Stimulated activated CD4-positive, alpha-beta T cell treated with anti-CD3 and anti-CD28 coated beads, TNF-alpha, amount 100 ng/mL, for 4 hours (primary cell): ENCODE measurements around the gene ITGB2.

ENCODE experiments used
- DNase-seq, 3 experiments: peaks; one replicate each; pipeline ENCODE4 v3.0.0-alpha.2; 2020; ENCODE audit warnings: low read depth in 3 of 3

ITGB2 gene

DNA sequence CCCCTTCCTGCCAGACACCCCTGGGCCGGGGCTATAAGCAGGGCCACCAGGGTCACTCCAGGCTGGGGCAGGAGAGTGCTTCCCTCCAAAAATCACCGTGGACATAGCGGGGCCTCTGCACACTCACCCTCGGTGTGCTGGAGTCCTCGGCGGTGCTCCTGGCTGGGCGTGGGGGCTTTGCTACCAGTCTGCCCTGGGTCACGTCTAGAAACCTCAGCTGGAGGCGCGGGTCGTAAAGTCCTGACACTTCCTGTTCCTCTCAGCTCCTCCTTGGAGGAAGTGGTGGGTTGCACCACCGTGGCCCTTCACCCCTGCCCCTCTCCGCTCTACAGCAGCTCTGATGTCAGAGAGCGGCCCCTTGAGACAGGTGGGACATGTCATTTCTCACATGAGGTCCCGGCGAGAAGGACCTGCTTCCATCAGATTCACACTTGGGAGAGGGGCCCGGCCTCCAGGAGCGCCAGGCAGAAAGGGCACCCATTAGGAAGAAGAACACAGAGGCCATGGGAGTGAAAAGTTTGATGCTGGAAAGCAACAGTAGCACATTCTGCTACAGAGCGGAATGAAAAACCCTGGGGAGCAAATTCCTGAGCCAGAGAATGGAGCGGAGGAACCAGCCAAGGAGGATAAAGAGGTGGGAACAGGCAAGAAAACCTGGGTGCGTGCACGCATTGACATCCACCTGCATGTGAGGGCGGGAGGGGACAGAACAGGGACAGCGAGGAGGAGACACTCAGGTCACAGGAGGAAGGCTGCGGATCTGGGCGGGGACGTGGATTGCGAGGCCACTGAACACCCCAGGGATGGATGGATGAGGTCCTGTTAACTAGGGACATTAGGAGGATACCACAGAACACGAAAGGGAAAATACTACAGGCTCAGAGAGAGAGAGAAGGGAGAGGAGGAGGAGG, at the start of gene ITGB2:
ITGB2 (minus strand) TSS at position 206 of the 911 bp plus-strand sequence. CDS start 10,117 bp downstream, outside the sequence.
- peak in 1 of 3 experiments; percentile 32 for DNase-seq

- DNase-seq = no peak
Observed at GRCh38 chr21:44969931-44970755, 49.4 kb upstream of the ITGB2 start.

- DNase-seq = no peak
Observed at GRCh38 chr21:44969066-44969670, 48.5 kb upstream of the ITGB2 start.

DNA sequence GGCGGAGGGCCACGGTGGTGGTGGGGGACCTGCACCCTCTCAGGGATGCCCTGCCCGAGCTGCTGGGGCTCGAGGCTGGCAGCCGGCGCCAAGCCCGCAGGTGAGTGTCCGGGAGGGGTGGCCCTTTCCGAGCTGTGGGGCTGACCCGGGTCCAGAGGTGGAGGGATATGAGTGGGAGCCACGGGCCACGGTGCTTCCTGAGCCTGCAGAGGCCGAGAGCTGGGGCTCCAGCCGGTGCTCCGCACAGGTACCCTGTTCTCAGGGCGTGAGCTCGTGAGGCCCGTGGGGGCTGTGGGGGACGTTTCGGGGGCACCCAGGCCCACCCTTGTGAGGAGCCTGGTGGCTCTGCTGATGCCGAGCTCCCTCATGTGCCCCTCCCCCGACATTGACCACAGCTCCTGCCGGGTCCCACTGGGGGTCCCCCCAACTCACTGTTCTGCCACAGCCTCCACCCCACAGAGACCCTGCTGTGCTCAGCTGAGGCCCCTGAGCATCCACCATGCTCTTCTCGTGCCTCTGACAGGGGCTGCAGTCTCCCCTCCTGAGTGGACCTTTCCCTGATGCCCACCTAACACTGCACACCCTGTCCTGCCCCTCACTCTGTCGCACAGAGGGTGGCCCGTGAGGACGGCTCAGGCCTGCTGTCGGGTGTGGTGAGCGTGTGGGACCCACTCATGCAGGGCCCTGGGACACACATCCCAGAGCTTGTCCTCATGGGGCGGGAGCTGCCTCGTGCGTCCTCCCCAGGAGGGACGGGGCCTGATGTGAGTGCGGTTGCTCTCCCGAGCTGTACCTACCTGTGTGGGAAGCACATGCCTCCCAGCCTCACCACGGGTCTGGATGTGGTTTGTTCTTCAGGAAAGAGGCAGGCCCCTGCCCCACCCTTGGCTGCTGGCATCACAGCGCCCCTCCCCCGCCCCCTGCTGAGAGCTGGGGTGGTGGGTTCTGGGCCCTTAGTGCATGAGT, 46.7 kb upstream of the ITGB2 start:
- no peak for DNase-seq

GRCh38 chr21:44966135-44967081, 45.7 kb upstream of the ITGB2 start:
- no peak for DNase-seq

- peak in 1 of 3 experiments; percentile 4 for DNase-seq
Observed at GRCh38 chr21:44965251-44966022, 44.7 kb upstream of the ITGB2 start.

- no peak for DNase-seq
Observed at GRCh38 chr21:44964381-44964780, 43.7 kb upstream of the ITGB2 start.

- DNase-seq = no peak
Observed at GRCh38 chr21:44962403-44962966, 41.8 kb upstream of the ITGB2 start.

DNA sequence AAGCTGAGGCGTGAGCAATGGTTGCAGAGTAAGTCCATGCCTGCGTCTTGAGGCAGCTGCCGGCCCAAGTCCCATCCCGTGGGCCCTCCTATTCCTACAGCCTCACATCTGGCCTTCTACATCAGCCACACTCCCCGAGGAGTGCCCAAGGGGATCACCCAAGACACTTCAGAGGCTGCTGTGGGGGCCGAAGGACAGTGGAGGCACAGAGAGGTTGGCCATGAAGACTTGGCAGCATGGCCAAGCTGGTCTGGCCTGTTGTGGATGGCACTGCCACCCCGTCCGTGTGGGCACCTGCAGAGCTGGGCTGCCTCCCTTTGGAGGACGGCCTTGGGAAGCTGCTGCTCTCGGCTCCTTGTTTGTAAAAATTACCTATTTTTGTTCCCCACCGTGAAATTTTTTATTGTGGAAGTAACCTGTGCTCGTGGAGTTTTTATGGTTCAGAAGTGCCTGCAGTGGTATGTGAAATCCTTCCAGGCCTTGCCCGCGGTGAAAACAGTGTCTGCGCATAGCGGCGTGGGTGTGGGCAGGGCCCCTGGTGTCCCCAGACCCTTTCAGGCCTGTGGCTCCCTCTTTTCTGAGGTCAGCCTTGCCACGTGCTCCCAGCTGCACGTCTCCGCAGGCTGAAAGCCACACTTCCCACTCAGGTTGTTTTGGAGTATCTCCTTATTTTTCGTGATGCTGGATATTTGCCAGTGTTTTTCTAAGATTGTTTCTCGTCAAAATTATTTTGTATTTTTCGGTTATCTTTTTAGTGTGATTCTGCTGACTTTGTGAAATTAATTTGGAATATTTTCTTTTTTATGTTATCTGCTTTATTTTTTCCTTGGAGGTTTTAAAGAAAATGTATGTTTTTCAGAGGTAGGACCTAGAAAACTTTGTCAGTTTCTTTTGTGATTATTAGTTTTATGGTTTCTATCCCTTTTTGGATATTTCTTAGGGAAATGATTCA, 39.7 kb upstream of the ITGB2 start:
- DNase-seq = no peak

DNA sequence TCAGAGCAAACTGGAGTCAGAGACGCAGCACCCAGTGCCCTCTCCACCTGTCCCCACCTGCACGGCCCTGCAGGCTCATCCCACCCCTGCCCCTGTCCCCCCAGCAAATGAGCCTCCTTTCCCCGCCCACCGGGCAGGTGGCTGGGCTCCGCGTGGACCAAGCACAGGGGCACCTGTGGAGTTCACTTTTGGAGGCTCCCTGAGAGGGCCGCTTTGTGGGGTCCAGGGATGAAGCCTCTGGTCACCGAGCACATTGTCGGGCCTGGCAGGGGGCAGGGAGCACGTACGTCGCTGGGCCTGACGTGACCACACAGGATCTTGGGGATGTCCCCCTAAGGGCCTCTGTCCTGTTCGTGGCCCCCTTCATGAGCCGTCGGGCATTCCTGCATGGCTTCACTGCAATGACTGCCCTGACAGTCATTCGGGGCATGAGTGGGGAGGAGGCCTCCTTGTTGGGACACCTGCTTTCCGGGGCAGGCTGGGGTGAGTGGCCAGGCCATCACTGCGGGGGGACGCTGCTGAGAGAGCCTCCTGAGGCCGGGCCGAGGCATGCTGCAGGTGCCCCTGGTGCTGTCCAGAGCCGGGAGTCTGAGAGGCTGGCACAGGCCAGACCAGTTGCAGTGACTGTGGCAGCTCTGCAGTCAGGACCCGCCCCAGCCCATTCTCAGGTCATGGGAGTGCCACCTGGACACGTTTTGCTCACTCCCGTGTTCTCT, 38.8 kb upstream of the ITGB2 start:
- no peak for DNase-seq

- DNase-seq = no peak
Observed at GRCh38 chr21:44958471-44959191, 37.9 kb upstream of the ITGB2 start.

DNA sequence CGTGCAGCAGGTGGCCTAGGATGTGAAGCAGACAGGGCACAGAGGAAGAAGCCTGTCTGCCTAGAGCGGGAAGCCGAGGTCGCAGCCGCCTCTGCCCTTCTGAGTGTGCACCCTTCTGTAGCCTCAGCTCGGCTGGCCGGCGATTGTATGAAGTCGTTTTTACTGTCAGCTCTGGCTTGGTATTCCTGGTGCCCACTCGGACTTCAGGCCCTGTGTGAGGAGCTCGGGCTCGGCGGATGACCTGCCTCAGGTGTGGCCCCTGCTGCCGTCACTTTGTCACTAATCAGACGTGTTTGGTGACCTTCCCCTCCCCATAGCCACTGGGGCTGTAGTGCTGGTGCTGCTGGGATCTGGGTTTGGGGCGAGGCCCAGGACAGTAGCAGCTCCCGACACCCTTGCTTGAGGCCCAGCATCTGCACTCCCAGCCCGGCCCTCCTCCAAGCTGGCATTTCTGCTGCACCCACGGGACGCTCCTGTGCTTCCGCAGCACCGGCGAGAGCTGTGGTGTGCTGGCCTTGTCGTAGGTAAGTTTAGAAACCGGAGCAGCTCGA, 37.3 kb upstream of the ITGB2 start:
- no peak for DNase-seq

DNA sequence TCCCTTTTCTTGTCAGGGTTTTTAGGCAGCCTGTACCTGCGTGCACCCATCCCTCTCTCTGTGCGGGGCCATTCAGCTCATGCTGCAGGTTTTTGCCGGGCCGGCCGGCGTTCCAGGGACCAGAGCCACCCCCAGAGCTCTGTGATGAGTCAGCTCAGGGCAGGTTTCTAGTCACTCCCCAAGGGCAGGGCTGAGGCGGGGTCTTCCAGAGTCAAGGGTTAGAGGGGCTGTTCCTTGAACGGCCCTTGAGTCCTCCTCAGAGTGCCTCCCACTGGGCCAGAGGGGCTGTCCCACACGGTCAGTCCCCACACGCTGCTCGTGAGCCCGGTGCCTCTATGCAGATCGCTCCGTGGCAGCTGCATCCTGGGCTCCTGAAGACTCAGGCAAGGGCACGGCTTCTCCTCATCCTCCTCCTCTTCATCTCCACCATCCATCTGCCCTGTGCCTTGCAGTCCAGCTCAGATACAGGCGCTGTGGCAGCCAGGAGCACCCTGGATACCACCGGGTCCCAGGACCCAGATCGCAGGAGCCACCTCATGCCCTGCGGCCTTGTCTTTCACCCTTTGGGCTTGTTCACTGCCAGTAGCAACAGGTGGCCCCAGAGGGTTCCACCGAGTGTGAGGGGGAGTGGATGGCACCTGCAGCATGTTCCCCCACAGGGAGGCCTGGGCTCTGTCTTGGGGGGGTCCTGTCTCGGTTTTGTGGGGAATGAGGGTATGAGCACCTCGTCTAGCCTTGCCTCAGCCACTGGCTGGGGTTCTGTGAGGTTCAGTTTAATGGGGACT, 36.5 kb upstream of the ITGB2 start:
- DNase-seq = no peak

GRCh38 chr21:44956356-44957046, 35.8 kb upstream of the ITGB2 start:
- no peak for DNase-seq

DNA sequence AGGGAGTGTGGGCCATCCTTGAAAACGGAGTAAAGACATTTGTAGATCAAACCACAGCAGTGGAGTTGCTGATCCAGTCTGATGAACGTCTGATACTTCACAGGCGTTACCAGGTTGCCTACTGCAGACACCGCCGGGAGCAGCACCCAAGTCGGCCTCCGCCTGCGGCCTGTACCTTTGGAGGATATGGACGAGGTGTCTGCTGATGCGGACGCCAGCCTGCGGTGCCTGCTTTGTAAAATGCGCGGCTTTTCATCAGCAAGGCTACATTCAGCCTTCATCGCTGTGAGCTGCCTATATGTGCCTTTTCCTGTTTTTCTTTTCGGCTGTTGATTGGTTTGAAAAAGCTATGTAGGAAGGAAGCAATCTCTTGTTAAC, 35.1 kb upstream of the ITGB2 start:
- no peak for DNase-seq
